Bronchial epithelial cell (primary cell): ENCODE results near the gene SCLT1. TPM values are rescaled to one million over a fixed set of nuclear protein-coding genes. Genes with fewer than 3 reads are reported as not detected.

Experiments
- DNase-seq: peaks from one replicate; pipeline ENCODE4 v3.0.0-alpha.2; 2010; ENCODE audit warnings: low read depth
- FAIRE-seq: peaks from 2 replicates; lab custom pipeline; 2011; peaks lifted over from hg19 to GRCh38; lab: Jason Lieb, UNC
- H3K27me3 ChIP-seq: 2 replicates; pipeline ENCODE4 v1.5.1; 2011; ENCODE audit warnings: low read length; ENCODE audit not compliant: control insufficient read depth, insufficient read depth
- H3K36me3 ChIP-seq: 2 replicates; pipeline ENCODE4 v1.5.1; 2011; ENCODE audit warnings: low read length; ENCODE audit not compliant: control insufficient read depth, insufficient read depth
- H3K4me3 ChIP-seq: 2 replicates; pipeline ENCODE4 v1.5.1; 2011; ENCODE audit warnings: mild to moderate bottlenecking, low read depth, low read length, control low read depth
- CTCF ChIP-seq: IDR thresholded peaks from 2 replicates; pipeline ENCODE4 v1.5.1; 2011; ENCODE audit warnings: mild to moderate bottlenecking, moderate library complexity, low read length, control low read depth, inconsistent platforms; ENCODE audit not compliant: insufficient read depth, severe bottlenecking
- total RNA-seq: library from RNA; depleted of rRNA; stranded (reverse); fragments of >200 nt; gene quantifications from 2 replicates; pipeline ENCODE4 v1.2.1, GENCODE V29; 2014

SCLT1 gene
- total RNA-seq, 1 donor from 2014 or later: 5.3 TPM

DNA sequence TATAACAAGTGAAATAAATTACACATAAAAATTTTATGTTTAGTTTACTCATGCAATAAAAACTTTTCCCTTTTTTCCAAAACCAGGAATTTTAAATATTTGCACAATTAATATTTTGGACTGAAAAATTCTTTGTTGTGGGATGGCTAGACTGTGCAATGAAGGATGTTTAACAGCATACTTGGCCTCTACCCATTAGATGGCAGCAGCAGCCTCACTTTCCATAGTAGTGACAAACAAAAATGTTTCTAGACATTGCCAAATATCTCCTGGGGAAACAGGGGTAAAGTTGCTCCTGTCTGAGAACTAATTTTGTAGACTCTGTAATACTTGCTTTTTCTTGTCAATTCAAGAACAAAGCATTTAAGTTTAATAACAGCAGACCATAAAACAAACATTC, 49.8 kb downstream of the SCLT1 start:
- peak; percentile 15 for TF ChIP-seq CTCF
- DNase-seq: peak; percentile 13
- Histone ChIP-seq H3K36me3 (no peaks in the 10 kb centered on the region), H3K4me3 (no peak overlapping the region), H3K27me3 (no peaks in the 10 kb centered on the region)
- FAIRE-seq: no peak

DNA sequence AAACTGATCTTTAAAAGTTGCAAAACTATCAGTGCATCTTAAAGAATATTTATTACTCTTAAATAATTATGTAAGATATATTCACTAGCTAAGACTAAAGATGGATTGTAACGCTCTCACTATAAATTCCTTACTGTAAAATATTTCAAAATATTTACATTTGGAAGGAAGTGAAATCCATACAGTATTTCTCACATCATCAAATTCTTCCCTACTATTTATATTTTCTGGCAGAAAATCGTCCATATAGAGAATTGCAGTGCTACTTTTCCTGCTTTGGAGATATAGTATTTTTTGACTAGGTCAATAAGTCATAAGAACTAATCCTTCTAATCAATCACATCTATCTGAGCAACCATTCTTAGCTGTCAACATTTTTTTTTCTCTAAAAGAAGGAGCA, 52.9 kb downstream of the SCLT1 start:
- Histone ChIP-seq H3K36me3 (no peaks in the 10 kb centered on the region), H3K4me3 (no peak overlapping the region), H3K27me3 (no peaks in the 10 kb centered on the region)
- no peak for DNase-seq
- TF ChIP-seq CTCF: no peak
- FAIRE-seq: no peak

DNA sequence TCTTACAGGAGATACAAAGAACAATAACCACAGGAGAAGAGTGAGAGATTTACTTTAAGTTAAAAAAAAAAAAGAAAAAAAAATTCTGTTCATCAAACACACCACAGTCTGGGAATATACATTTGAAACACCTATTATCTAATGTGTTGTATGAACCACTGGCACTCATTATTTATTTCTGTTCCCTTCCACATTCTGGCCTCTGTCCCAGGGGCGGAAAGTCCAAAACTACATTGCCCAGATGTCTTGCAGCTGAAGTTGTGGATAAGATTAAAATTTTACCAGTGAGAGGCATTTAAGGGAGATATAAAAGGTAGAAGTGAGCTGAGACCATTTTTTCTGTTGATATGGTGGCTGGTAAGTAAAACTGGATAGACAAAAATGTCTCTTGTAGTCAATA, 56.2 kb downstream of the SCLT1 start:
- no peak for TF ChIP-seq CTCF
- Histone ChIP-seq H3K4me3 (no peak overlapping the region), H3K36me3 (no peaks in the 10 kb centered on the region), H3K27me3 (no peaks in the 10 kb centered on the region)
- FAIRE-seq (no peak), DNase-seq (no peak)

DNA sequence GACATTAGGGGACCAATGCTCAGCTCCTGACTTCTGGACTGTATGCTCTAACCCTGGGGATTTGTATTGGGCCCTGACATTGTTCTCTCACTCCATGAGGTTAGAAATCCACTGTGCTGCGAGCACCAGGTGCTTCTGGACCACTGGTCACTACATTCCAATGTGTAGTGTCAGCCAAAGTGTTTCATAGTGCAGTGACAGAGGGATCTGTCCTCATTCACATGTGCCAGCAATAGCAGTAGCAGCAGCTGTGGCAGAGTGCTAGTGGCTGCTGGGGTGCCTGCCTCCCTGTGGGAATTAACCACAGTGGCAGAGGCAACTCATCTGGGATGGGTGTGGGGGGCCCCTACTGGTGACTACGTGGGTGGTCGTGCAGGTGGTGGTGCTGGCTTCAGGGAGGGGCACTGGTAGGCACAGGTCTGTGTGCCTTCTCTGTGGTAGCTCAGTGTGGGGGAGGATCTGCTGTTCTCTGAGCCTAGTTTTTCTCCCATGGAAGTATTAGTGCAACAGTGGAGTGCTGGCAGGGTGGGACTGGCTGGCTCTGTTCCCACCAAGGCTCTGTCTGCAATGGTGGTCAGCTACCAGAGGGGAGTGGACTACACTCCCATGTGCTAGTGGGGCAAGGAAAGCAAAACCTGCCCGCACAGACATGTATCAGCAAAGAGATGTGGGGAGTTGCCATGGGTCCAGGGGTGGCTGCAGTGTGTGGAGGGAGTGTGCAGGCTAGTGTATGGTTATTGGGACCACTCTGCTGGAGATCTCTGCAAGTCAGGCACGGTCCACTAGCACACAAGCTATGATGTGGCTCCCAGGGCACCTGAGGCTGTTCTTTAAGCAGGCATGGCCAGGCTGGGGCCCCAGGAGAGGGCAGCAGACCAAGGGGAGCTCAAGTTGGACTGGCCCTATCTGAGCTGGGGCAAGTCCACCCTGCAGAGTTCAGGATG, 78.5 kb downstream of the SCLT1 start:
- no peak overlapping the region for H3K4me3 ChIP-seq
- H3K36me3 ChIP-seq: no peaks in the 10 kb centered on the region
- DNase-seq (no peak), FAIRE-seq (peak; percentile 36)
- TF ChIP-seq CTCF: no peak
- no peaks in the 10 kb centered on the region for H3K27me3 ChIP-seq

DNA sequence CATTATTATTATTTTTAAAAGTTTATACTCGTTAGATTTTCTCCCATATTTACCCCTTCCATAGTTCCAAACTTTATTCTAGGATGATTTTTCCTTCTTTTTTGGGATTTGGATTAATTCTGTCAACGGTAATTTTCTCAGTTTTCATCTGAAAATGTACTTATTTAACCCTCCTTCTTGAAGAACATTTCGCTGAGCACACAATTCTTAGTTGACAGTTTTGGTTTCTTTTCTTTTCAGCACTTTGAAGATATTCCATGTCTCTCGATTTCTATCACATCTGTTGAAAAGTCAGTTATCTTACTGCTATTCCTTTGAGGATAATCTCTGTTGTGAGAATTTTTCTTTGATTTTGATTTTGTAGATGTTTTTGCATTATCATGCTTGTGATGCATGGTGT, 85.2 kb downstream of the SCLT1 start:
- H3K4me3 ChIP-seq: no peak overlapping the region
- no peak for TF ChIP-seq CTCF
- DNase-seq (no peak), FAIRE-seq (no peak)
- H3K36me3 ChIP-seq: no peaks in the 10 kb centered on the region
- no peaks in the 10 kb centered on the region for H3K27me3 ChIP-seq
